Panc1 (cell line): ENCODE measurements around the gene LMBR1L. TPM values are rescaled to one million over a fixed set of nuclear protein-coding genes. Genes with fewer than 3 reads are reported as not detected.

ENCODE experiments used
- ATAC-seq: fragments of 200-7000 bp; cut with Tn5 transposase; 2 replicates; pipeline ENCODE4 v1.9.1; 2020; ENCODE audit warnings: mild to moderate bottlenecking, moderate library complexity
- BruUV-seq: library from RNA; stranded (reverse); fragments of 400-500 nt; replicated peaks from 2 replicates; lab custom pipeline; 2021; lab: Mats Ljungman, UMichigan
- CTCF ChIA-PET: fragments of 300-600 bp; sonication (Branson Sonifier 250); formaldehyde crosslinking; loops from one replicate; lab custom pipeline; 2022; ENCODE audit warnings: antibody characterized with exemption; lab: Charles Lee
- POLR2A ChIA-PET: fragments of 300-600 bp; sonication (Branson Sonifier 250); formaldehyde crosslinking; loops from one replicate; lab custom pipeline; 2022; ENCODE audit warnings: antibody characterized with exemption; lab: Charles Lee
- DNase-seq: peaks from one replicate; pipeline ENCODE4 v3.0.0-alpha.2; 2010; ENCODE audit warnings: low read depth, low spot score
- H3K27ac ChIP-seq: 2 replicates; pipeline ENCODE4 v1.5.1; 2011; ENCODE audit warnings: mild to moderate bottlenecking, low read length, inconsistent platforms
- H3K27me3 ChIP-seq: fragments of 200-500 bp; sonication (Bioruptor generic); 2 replicates; pipeline ENCODE4 v1.6.0; 2014; ENCODE audit warnings: low read length, inconsistent platforms; ENCODE audit not compliant: control insufficient read depth, insufficient read depth
- H3K36me3 ChIP-seq: fragments of 200-500 bp; sonication (Bioruptor generic); 2 replicates; pipeline ENCODE4 v1.5.1; 2014; ENCODE audit warnings: inconsistent platforms, mild to moderate bottlenecking, low read length, moderate library complexity; ENCODE audit not compliant: control insufficient read depth, insufficient read depth
- H3K4me1 ChIP-seq: 2 replicates; pipeline ENCODE4 v1.5.1; 2011; ENCODE audit warnings: inconsistent platforms, mild to moderate bottlenecking, low read length, moderate library complexity; ENCODE audit not compliant: control insufficient read depth, insufficient read depth
- H3K4me3 ChIP-seq, 2 experiments: 2 replicates each; pipeline ENCODE4 v1.5.1; 2011 to 2012; ENCODE audit warnings: low read depth in 2 of 2, low read length in 2 of 2, mild to moderate bottlenecking in 2 of 2, inconsistent platforms in 1 of 2, moderate library complexity in 1 of 2
- H3K9me3 ChIP-seq: fragments of 200-500 bp; sonication (Bioruptor generic); 2 replicates; pipeline ENCODE4 v1.5.1; 2014; ENCODE audit warnings: low read depth, mild to moderate bottlenecking, inconsistent platforms, low read length, moderate library complexity; ENCODE audit not compliant: control insufficient read depth, insufficient read depth
- POLR2AphosphoS5 ChIP-seq: IDR thresholded peaks from 2 replicates; pipeline ENCODE4 v1.6.1; 2012; ENCODE audit warnings: mild to moderate bottlenecking, low read depth, low read length, moderate library complexity
- SIN3A ChIP-seq: IDR thresholded peaks from 2 replicates; pipeline ENCODE4 v1.6.1; 2012; ENCODE audit warnings: low read depth, mild to moderate bottlenecking, low read length, moderate library complexity, borderline replicate concordance; ENCODE audit not compliant: insufficient read depth
- TCF7L2 ChIP-seq: IDR thresholded peaks from 2 replicates; pipeline ENCODE4 v1.6.1; 2011; ENCODE audit warnings: mild to moderate bottlenecking, low read depth, low read length, inconsistent platforms
- in situ Hi-C: cut with HindIII; loops from 2 replicates; pipeline ENCODE4 v1.10.0; 2016; ENCODE audit warnings: low sequenced_read_pairs, low pct_unique_long_range_greater_than_20kb
- intact Hi-C: fragments of 100-400 bp; cut with micrococcal nuclease; formaldehyde crosslinking; loops from one replicate; pipeline ENCODE4 v1.10.0; 2022; ENCODE audit not compliant: unreplicated experiment
- total RNA-seq: library from RNA; stranded (reverse); gene quantifications from one replicate; pipeline ENCODE4 v1.2.1, GENCODE V29; 2021; ENCODE audit not compliant: unreplicated experiment
- TF ChIP-seq, protein P1 (sequence below): fragments of 450-650 bp; IDR thresholded peaks from 2 replicates; pipeline ENCODE4 v1.5.1; 2017; ENCODE audit warnings: mild to moderate bottlenecking
- TF ChIP-seq, protein P2 (sequence below), 2 experiments: IDR thresholded peaks; 2 replicates each; pipeline ENCODE4 v1.6.1; 2011 to 2012; ENCODE audit warnings: low read depth in 2 of 2, control low read depth in 1 of 2, low read length in 1 of 2, mild to moderate bottlenecking in 1 of 2, moderate library complexity in 1 of 2; ENCODE audit not compliant: insufficient read depth in 1 of 2

The LMBR1L gene
- total RNA-seq, 1 experiment from 2014 or later = 34.4 TPM

- H3K27ac ChIP-seq = no peak overlapping the region
- POLR2A ChIA-PET = interaction anchor here (0.6 kb wide), 1 partner anchor 16 kb away, joined by 15 read pairs; no protein-coding TSS in a partner anchor
- no peaks in the 10 kb centered on the region for H3K36me3 ChIP-seq
- in situ Hi-C loops = no loop called here
- CTCF ChIA-PET = no interaction called here
- no peaks in the 10 kb centered on the region for H3K4me1 ChIP-seq
- intact Hi-C loops = no loop called here
- H3K4me3 ChIP-seq = no peak overlapping the region
- H3K27me3 ChIP-seq = no peaks in the 10 kb centered on the region
- ATAC-seq = no peak
- H3K9me3 ChIP-seq = no peaks in the 10 kb centered on the region
- no TSS peak for BruUV-seq
- TF ChIP-seq SIN3A = no peak
- TF ChIP-seq POLR2AphosphoS5 = no peak
- TF ChIP-seq TCF7L2 = no peak
- TF ChIP-seq, protein P1, sequence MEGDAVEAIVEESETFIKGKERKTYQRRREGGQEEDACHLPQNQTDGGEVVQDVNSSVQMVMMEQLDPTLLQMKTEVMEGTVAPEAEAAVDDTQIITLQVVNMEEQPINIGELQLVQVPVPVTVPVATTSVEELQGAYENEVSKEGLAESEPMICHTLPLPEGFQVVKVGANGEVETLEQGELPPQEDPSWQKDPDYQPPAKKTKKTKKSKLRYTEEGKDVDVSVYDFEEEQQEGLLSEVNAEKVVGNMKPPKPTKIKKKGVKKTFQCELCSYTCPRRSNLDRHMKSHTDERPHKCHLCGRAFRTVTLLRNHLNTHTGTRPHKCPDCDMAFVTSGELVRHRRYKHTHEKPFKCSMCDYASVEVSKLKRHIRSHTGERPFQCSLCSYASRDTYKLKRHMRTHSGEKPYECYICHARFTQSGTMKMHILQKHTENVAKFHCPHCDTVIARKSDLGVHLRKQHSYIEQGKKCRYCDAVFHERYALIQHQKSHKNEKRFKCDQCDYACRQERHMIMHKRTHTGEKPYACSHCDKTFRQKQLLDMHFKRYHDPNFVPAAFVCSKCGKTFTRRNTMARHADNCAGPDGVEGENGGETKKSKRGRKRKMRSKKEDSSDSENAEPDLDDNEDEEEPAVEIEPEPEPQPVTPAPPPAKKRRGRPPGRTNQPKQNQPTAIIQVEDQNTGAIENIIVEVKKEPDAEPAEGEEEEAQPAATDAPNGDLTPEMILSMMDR = no peak
- TF ChIP-seq, protein P2, sequence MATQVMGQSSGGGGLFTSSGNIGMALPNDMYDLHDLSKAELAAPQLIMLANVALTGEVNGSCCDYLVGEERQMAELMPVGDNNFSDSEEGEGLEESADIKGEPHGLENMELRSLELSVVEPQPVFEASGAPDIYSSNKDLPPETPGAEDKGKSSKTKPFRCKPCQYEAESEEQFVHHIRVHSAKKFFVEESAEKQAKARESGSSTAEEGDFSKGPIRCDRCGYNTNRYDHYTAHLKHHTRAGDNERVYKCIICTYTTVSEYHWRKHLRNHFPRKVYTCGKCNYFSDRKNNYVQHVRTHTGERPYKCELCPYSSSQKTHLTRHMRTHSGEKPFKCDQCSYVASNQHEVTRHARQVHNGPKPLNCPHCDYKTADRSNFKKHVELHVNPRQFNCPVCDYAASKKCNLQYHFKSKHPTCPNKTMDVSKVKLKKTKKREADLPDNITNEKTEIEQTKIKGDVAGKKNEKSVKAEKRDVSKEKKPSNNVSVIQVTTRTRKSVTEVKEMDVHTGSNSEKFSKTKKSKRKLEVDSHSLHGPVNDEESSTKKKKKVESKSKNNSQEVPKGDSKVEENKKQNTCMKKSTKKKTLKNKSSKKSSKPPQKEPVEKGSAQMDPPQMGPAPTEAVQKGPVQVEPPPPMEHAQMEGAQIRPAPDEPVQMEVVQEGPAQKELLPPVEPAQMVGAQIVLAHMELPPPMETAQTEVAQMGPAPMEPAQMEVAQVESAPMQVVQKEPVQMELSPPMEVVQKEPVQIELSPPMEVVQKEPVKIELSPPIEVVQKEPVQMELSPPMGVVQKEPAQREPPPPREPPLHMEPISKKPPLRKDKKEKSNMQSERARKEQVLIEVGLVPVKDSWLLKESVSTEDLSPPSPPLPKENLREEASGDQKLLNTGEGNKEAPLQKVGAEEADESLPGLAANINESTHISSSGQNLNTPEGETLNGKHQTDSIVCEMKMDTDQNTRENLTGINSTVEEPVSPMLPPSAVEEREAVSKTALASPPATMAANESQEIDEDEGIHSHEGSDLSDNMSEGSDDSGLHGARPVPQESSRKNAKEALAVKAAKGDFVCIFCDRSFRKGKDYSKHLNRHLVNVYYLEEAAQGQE (IDR thresholded peaks at IDR 0.05; ENCODE audit: insufficient read depth in 1 of 2, low read depth in 2 of 2, low read length in 1 of 2) = no peak
- no peak for DNase-seq
Measured at GRCh38 chr12:49154221-49154620, 43.6 kb upstream of the LMBR1L start.

DNA sequence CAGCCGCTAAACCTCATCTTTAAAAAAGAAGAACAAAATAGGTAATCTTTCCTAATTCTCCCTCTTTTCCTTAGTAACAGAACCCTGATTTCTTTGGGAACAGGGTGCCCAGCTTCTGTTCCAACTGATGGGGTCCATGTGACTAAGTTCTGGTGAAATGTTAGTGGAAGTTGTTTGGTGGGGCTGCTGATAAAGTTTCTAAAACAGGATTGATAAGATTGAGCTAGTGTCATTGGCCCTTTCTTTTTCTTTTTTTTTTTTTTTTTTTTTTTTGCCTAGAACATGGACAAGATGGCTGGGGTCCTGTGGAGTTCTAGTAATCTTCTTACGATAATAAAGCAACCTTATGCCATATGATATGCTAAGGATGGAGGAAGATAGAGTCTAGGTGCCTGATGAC lies 36.7 kb upstream of the LMBR1L start:
- intact Hi-C loops (no loop called here), in situ Hi-C loops (no loop called here)
- DNase-seq = no peak
- BruUV-seq = no TSS peak
- H3K9me3 ChIP-seq = no peaks in the 10 kb centered on the region
- CTCF ChIA-PET = interaction anchor here (0.7 kb wide), 1 partner anchor 17 kb away, joined by 14 read pairs; no protein-coding TSS in a partner anchor
- no peak overlapping the region for H3K27ac ChIP-seq
- no peaks in the 10 kb centered on the region for H3K4me1 ChIP-seq
- no peaks in the 10 kb centered on the region for H3K36me3 ChIP-seq
- H3K27me3 ChIP-seq = no peaks in the 10 kb centered on the region
- no peak for ATAC-seq
- no peak overlapping the region for H3K4me3 ChIP-seq
- POLR2A ChIA-PET = no interaction called here
- TF ChIP-seq, protein P2 (IDR thresholded peaks at IDR 0.05; ENCODE audit: insufficient read depth in 1 of 2, low read depth in 2 of 2, low read length in 1 of 2) = no peak
- no peak for TF ChIP-seq SIN3A
- TF ChIP-seq, protein P1 = no peak
